ENCODE data around the gene ROCK2.

The ROCK2 gene

DNA sequence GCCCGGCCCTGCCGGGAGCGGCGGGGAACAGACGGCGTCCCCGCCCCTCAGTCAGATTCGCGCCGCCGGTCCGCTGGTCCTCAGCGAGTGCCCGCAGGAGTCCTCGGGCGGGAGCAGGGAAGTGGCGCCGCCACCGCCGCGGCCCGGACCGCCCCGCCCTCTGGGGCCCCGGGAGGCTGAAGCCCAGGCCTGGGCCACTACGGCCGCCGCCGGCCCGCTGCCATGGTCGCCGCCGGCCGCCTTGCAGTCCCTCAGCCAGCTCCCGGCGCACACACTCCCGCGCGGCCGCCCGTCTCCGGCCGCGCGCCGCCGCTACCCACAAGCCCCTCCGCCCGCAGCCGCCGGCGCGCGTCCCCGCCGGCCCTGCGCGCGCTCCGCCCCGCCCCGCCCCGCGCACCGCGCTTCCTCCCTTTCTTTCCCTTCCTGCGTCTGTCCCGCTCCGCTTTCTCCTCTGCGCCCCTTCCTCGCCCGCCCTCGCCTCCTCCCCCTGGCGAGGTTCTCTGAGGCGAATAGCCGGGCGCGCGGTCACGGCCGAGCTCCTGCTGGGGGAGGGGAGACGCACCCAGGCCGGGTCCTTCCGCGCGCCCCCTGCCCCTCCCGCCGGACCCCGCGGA is at the start of gene ROCK2:
Gene ROCK2, minus strand, starts transcription at position 295 of the 614 bp plus-strand sequence. CDS start 500 bp downstream, outside the sequence.
- H3K4me3 ChIP-seq (ENCODE audit: low read depth in 1 of 2, low read length in 2 of 2): peak within 1 kb of the TSS; percentile 93 to 96
- peak within 1 kb of the TSS; percentile 95 for H3K27ac ChIP-seq (ENCODE audit: low read length)
- peaks cover 0 to 9% of the 10 kb centered on the region in 2 donors for H3K36me3 ChIP-seq (ENCODE audit: control insufficient read depth in 1 of 2, insufficient read depth in 2 of 2, low read length in 2 of 2)
- no peaks in the 10 kb centered on the region for H3K9me3 ChIP-seq (ENCODE audit: control insufficient read depth in 1 of 2, low read length in 2 of 2)
- H3K4me1 ChIP-seq (ENCODE audit: control insufficient read depth in 1 of 2, insufficient read depth in 2 of 2, low read length in 2 of 2): peaks cover 0 to 19% of the 10 kb centered on the region in 2 donors
- H3K27me3 ChIP-seq (ENCODE audit: low read depth, low read length): no peaks in the 10 kb centered on the region

DNA sequence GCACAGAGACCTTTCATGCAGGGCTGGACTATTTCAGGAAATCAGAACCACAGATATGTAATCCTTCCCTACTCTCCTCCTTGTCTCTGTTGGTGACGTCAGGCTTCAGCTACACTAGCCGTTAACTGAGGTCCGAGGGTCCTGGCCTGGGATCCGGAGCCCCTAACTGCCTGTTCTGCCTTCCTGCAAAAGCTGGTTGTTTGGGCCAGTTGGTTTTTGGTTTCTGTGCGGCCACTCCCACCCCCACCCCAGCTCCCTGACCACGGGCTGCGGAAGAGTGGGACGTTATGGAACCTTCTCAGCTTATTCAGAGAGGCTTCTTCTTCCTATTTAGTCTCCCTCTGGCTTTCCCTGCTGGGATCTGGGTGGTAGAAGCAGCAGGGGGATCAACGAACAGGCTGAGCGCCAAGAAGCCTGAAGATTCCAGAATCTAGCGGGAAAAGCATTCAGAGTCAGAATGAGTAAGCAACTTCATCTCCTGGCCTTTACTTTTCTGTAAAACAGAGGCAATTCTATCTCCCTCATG is 49.3 kb upstream of the ROCK2 start:
- Histone ChIP-seq H3K27ac (ENCODE audit: low read length) (peak overlapping the region; percentile 32), H3K4me1 (ENCODE audit: control insufficient read depth in 1 of 2, insufficient read depth in 2 of 2, low read length in 2 of 2) (peaks cover 0 to 19% of the 10 kb centered on the region in 2 donors), H3K27me3 (ENCODE audit: low read depth, low read length) (no peaks in the 10 kb centered on the region), H3K4me3 (ENCODE audit: low read depth in 1 of 2, low read length in 2 of 2) (no peak overlapping the region), H3K36me3 (ENCODE audit: control insufficient read depth in 1 of 2, insufficient read depth in 2 of 2, low read length in 2 of 2) (no peaks in the 10 kb centered on the region), H3K9me3 (ENCODE audit: control insufficient read depth in 1 of 2, low read length in 2 of 2) (no peaks in the 10 kb centered on the region)

- Histone ChIP-seq H3K4me1 (ENCODE audit: control insufficient read depth in 1 of 2, insufficient read depth in 2 of 2, low read length in 2 of 2) (peaks cover 0 to 24% of the 10 kb centered on the region in 2 donors), H3K9me3 (ENCODE audit: control insufficient read depth in 1 of 2, low read length in 2 of 2) (no peaks in the 10 kb centered on the region), H3K4me3 (ENCODE audit: low read depth in 1 of 2, low read length in 2 of 2) (no peak overlapping the region), H3K27me3 (ENCODE audit: low read depth, low read length) (no peaks in the 10 kb centered on the region), H3K27ac (ENCODE audit: low read length) (no peak overlapping the region), H3K36me3 (ENCODE audit: control insufficient read depth in 1 of 2, insufficient read depth in 2 of 2, low read length in 2 of 2) (no peaks in the 10 kb centered on the region)
These were observed 47.5 kb upstream of the ROCK2 start for GRCh38 chr2:11391942-11392266.

- H3K4me3 ChIP-seq (ENCODE audit: low read depth in 1 of 2, low read length in 2 of 2): no peak overlapping the region
- peaks cover 11 to 24% of the 10 kb centered on the region in 2 donors for H3K4me1 ChIP-seq (ENCODE audit: control insufficient read depth in 1 of 2, insufficient read depth in 2 of 2, low read length in 2 of 2)
- H3K9me3 ChIP-seq (ENCODE audit: control insufficient read depth in 1 of 2, low read length in 2 of 2): no peaks in the 10 kb centered on the region
- H3K27ac ChIP-seq (ENCODE audit: low read length): no peak overlapping the region
- no peaks in the 10 kb centered on the region for H3K27me3 ChIP-seq (ENCODE audit: low read depth, low read length)
- H3K36me3 ChIP-seq (ENCODE audit: control insufficient read depth in 1 of 2, insufficient read depth in 2 of 2, low read length in 2 of 2): no peaks in the 10 kb centered on the region
These were observed 45.9 kb upstream of the ROCK2 start for GRCh38 chr2:11390399-11390658.

DNA sequence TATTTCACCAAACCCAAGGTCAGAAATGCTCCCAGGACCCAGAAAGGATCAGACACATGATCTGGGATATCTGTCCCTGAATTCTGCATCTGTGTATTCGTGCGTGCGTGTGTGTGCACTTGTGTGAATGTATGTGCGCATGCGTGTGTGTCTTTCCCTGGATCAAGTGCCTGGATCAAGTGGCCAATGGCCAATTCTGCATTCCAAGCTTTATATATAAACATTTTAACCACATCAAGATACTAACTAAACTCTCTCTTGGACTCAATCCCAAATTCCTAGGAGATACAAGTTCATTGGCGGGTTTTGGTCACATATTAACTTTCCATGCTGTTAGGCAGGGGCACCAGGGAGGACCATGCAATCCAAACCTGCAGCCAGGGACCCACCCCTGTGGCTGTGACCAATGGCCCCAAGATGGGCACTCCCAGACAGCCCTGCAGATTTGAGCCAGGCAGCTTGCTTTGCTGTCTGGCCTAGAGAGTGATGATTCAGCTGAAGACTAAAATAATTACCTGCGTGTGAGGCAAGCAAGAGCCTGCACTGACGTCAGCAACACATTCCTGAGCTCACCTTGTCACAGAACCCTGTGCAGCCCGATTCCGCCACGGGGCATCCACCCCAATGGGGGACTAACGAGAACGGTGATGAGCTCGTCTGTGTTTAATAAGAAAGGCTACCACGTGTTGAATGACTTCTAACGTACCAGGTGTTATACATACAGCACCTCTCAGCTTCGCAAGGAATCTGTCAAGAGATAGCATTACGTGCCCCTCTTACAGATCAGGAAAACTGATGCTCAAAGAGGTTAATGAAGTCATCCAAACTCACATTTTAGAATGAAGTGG is 45.3 kb upstream of the ROCK2 start:
- Histone ChIP-seq H3K4me3 (ENCODE audit: low read depth in 1 of 2, low read length in 2 of 2) (no peak overlapping the region), H3K4me1 (ENCODE audit: control insufficient read depth in 1 of 2, insufficient read depth in 2 of 2, low read length in 2 of 2) (peaks cover 11 to 24% of the 10 kb centered on the region in 2 donors), H3K27ac (ENCODE audit: low read length) (no peak overlapping the region), H3K9me3 (ENCODE audit: control insufficient read depth in 1 of 2, low read length in 2 of 2) (no peaks in the 10 kb centered on the region), H3K36me3 (ENCODE audit: control insufficient read depth in 1 of 2, insufficient read depth in 2 of 2, low read length in 2 of 2) (no peaks in the 10 kb centered on the region), H3K27me3 (ENCODE audit: low read depth, low read length) (no peaks in the 10 kb centered on the region)

GRCh38 chr2:11389052-11389420 is 44.6 kb upstream of the ROCK2 start:
- no peaks in the 10 kb centered on the region for H3K27me3 ChIP-seq (ENCODE audit: low read depth, low read length)
- H3K9me3 ChIP-seq (ENCODE audit: control insufficient read depth in 1 of 2, low read length in 2 of 2): no peaks in the 10 kb centered on the region
- no peak overlapping the region for H3K27ac ChIP-seq (ENCODE audit: low read length)
- no peaks in the 10 kb centered on the region for H3K36me3 ChIP-seq (ENCODE audit: control insufficient read depth in 1 of 2, insufficient read depth in 2 of 2, low read length in 2 of 2)
- H3K4me1 ChIP-seq (ENCODE audit: control insufficient read depth in 1 of 2, insufficient read depth in 2 of 2, low read length in 2 of 2): peaks cover 11 to 24% of the 10 kb centered on the region in 2 donors
- H3K4me3 ChIP-seq (ENCODE audit: low read depth in 1 of 2, low read length in 2 of 2): no peak overlapping the region

GRCh38 chr2:11388262-11389051 is 44.0 kb upstream of the ROCK2 start:
- H3K27me3 ChIP-seq (ENCODE audit: low read depth, low read length): no peaks in the 10 kb centered on the region
- no peak overlapping the region for H3K27ac ChIP-seq (ENCODE audit: low read length)
- no peaks in the 10 kb centered on the region for H3K36me3 ChIP-seq (ENCODE audit: control insufficient read depth in 1 of 2, insufficient read depth in 2 of 2, low read length in 2 of 2)
- no peaks in the 10 kb centered on the region for H3K9me3 ChIP-seq (ENCODE audit: control insufficient read depth in 1 of 2, low read length in 2 of 2)
- peaks cover 11 to 24% of the 10 kb centered on the region in 2 donors for H3K4me1 ChIP-seq (ENCODE audit: control insufficient read depth in 1 of 2, insufficient read depth in 2 of 2, low read length in 2 of 2)
- no peak overlapping the region for H3K4me3 ChIP-seq (ENCODE audit: low read depth in 1 of 2, low read length in 2 of 2)

DNA sequence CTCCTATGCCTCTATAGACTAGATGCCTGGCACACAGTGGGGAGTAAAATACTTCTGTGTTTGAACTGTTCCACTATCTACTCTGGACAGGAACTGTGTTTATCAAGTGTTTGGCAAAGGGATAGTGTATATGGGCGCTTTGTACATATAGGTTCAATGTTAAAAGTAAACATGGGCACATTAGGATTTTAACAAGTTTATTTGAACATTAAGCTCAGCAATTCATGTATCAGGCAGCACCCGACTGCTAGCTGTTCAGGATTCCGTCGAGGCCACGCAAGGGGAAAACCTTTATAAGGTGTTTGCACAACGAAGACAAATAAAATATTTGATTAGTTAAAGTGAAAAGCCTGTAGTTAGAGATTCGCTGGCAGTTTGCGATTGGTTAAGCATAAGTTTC is 43.4 kb upstream of the ROCK2 start:
- H3K36me3 ChIP-seq (ENCODE audit: control insufficient read depth in 1 of 2, insufficient read depth in 2 of 2, low read length in 2 of 2): no peaks in the 10 kb centered on the region

DNA sequence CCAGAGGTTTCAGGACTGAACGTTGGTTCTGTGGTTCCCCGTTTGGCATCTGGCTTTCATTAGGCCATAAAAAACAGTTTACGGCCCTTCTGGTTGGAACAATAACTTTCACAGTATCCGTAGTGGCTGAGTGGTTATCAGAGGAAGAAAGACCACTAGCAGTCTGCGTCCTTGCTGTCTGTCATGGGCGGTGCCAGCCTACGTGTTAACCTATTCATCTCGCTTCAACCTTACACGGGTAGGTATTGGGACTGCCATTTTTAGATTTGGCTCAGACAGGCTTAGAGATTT is 42.6 kb upstream of the ROCK2 start:
- Histone ChIP-seq H3K36me3 (ENCODE audit: control insufficient read depth in 1 of 2, insufficient read depth in 2 of 2, low read length in 2 of 2) (no peaks in the 10 kb centered on the region), H3K9me3 (ENCODE audit: control insufficient read depth in 1 of 2, low read length in 2 of 2) (no peaks in the 10 kb centered on the region), H3K4me1 (ENCODE audit: control insufficient read depth in 1 of 2, insufficient read depth in 2 of 2, low read length in 2 of 2) (peaks cover 11 to 24% of the 10 kb centered on the region in 2 donors), H3K27ac (ENCODE audit: low read length) (no peak overlapping the region), H3K27me3 (ENCODE audit: low read depth, low read length) (no peaks in the 10 kb centered on the region), H3K4me3 (ENCODE audit: low read depth in 1 of 2, low read length in 2 of 2) (no peak overlapping the region)

More for the DNA sequence above, 43.4 kb upstream of the ROCK2 start:
- no peaks in the 10 kb centered on the region for H3K27me3 ChIP-seq (ENCODE audit: low read depth, low read length)
- H3K4me3 ChIP-seq (ENCODE audit: low read depth in 1 of 2, low read length in 2 of 2): no peak overlapping the region
- H3K9me3 ChIP-seq (ENCODE audit: control insufficient read depth in 1 of 2, low read length in 2 of 2): no peaks in the 10 kb centered on the region
- H3K4me1 ChIP-seq (ENCODE audit: control insufficient read depth in 1 of 2, insufficient read depth in 2 of 2, low read length in 2 of 2): peaks cover 11 to 24% of the 10 kb centered on the region in 2 donors
- H3K27ac ChIP-seq (ENCODE audit: low read length): no peak overlapping the region

- Histone ChIP-seq H3K27ac (ENCODE audit: low read length) (no peak overlapping the region), H3K9me3 (ENCODE audit: control insufficient read depth in 1 of 2, low read length in 2 of 2) (no peaks in the 10 kb centered on the region), H3K36me3 (ENCODE audit: control insufficient read depth in 1 of 2, insufficient read depth in 2 of 2, low read length in 2 of 2) (no peaks in the 10 kb centered on the region), H3K27me3 (ENCODE audit: low read depth, low read length) (no peaks in the 10 kb centered on the region), H3K4me3 (ENCODE audit: low read depth in 1 of 2, low read length in 2 of 2) (no peak overlapping the region), H3K4me1 (ENCODE audit: control insufficient read depth in 1 of 2, insufficient read depth in 2 of 2, low read length in 2 of 2) (peaks cover 11 to 16% of the 10 kb centered on the region in 2 donors)
These were observed 41.4 kb upstream of the ROCK2 start for GRCh38 chr2:11385847-11386246.

GRCh38 chr2:11385216-11385615 is 40.8 kb upstream of the ROCK2 start:
- no peaks in the 10 kb centered on the region for H3K27me3 ChIP-seq (ENCODE audit: low read depth, low read length)
- peaks cover 11 to 16% of the 10 kb centered on the region in 2 donors for H3K4me1 ChIP-seq (ENCODE audit: control insufficient read depth in 1 of 2, insufficient read depth in 2 of 2, low read length in 2 of 2)
- no peak overlapping the region for H3K27ac ChIP-seq (ENCODE audit: low read length)
- no peaks in the 10 kb centered on the region for H3K36me3 ChIP-seq (ENCODE audit: control insufficient read depth in 1 of 2, insufficient read depth in 2 of 2, low read length in 2 of 2)
- no peaks in the 10 kb centered on the region for H3K9me3 ChIP-seq (ENCODE audit: control insufficient read depth in 1 of 2, low read length in 2 of 2)
- H3K4me3 ChIP-seq (ENCODE audit: low read depth in 1 of 2, low read length in 2 of 2): no peak overlapping the region
